Activated CD4-positive, alpha-beta T cell treated with anti-CD3 and anti-CD28 coated beads, Interleukin-2, amount 50 U/mL, for 24 hours (primary cell): Measurements from ENCODE around the gene PTGES.
"Not testable (repeated sequence)": the region's sequence is repeated elsewhere in the genome, so short reads cannot be mapped to it uniquely, and the experiment has no call there.

Experiments
- DNase-seq, 2 donors: peaks; one replicate each; pipeline ENCODE4 v3.0.0-alpha.2; 2020; ENCODE audit warnings: low read depth in 1 of 2, low spot score in 1 of 2

The PTGES gene, protein sequence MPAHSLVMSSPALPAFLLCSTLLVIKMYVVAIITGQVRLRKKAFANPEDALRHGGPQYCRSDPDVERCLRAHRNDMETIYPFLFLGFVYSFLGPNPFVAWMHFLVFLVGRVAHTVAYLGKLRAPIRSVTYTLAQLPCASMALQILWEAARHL

DNA sequence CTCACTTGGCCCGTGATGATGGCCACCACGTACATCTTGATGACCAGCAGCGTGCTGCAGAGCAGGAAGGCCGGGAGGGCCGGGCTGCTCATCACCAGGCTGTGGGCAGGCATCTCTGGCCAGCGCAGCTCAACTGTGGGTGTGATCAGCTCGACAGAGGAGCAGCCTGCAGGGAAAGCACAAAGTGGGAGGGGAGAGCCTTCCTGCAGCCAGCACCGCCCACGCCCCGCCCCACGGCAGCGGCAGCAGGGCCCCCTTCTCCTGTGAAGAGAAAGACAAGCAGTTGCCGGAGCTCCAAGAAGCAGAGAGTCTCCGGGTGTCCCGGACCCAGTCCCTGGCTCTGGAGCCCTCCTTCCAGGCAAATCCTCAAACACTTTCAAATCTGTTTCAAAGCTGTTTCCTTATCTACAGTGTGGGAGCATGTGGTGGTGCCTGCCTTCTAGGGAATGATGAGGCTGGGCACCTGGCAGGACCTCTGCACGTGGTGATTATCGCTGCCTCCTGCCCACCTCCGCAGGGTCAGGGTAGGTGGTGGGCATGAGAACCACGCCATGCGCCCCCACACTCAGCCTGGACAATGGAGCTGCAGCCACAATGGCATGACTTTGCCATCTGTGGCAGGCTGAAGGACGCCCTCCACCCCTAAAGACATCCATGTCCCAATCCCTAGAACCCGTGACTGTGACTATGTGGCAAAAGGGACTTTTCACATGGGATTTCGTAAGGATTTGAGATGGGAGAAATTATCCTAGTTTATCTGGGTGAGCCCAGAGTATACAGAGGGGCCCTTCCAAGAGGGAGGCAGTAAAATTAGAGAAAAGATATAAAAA is at the start of gene PTGES:
Gene PTGES (minus strand): TSS at position 143 of the 830 bp plus-strand sequence. CDS start 30 bp downstream, at position 113.
- peak in 1 of 2 donors; percentile 19 for DNase-seq

- DNase-seq = no peak
Observed at GRCh38 chr9:129801504-129801903, 48.7 kb upstream of the PTGES start.

DNA sequence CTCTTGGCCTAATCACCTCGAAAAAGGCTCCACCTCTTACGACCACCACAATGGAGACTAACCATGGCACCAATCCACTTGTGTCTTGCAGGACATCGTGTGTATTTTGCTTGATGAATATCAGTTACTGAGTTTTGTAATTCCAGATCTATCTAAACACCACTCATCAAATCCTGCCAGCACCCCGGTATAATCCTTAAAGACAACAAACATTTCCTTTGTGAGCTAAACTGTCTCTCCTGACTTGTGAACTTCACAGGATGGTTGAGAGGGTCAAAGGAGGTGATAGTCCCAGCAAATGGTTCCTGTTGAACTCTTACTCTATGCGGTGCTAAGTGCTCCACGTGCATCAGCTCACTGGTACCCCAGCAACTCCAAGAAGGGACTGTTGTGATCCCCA is 46.1 kb upstream of the PTGES start:
- DNase-seq = no peak

DNA sequence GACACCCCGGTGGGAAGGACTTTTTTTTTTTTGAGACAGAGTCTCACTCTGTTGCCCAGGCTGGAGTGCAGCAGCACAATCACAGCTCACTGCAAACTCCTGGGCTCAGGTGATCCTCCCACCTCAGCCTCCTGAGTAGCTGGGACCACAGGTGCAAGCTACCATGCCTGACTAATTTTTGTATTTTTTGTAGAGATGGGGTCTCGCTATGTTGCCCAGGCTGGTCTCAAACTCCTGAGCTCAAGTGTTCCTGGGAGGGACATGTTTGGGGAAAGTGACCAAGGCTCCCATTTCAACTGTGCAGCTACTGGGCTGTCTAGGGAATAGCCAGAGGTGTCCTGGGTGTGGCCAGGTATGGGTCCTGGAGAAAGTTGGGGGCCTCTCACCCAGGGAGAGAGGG is 43.2 kb upstream of the PTGES start:
- DNase-seq = not testable (repeated sequence)

GRCh38 chr9:129794549-129794948 is 41.7 kb upstream of the PTGES start:
- DNase-seq = no peak

GRCh38 chr9:129786481-129786880 is 33.6 kb upstream of the PTGES start:
- DNase-seq = no peak

DNA sequence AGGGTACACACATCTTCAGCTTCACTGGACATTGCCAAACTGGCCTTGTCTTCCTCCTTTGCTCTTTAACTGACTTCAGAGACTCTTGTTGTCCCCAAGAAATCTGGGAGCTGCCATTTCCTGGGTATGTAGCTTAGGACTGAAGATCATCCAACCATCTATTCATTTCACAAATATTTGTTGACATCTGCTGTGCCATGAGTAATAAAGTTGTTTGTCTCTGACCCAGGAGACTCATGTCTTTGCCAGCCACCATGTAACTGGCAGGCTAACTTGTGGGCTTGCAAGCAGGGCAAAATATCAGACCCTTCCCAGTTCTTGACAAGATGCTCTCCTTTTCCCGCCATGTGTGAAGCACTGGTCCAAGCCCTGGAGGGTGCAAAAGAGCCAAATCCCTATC is 33.0 kb upstream of the PTGES start:
- DNase-seq = no peak

DNA sequence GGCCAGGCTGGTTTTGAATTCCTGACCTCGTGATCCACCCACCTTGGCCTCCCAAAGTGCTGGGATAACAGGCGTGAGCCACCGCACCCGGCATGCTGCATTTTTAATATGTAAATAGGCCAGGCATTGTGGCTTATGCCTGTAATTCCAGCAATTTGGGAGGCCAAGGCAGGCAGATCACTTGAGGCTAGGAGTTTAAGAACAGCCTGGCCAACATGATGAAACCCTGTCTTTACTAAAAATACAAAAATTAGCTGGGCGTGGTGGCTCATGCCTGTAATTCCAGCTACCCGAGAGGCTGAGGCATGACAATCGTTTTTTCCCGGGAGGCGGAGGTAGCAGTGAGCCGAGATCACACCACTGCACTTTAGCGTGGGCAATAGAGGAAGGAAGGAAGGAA is 32.1 kb upstream of the PTGES start:
- not testable (repeated sequence) for DNase-seq

DNA sequence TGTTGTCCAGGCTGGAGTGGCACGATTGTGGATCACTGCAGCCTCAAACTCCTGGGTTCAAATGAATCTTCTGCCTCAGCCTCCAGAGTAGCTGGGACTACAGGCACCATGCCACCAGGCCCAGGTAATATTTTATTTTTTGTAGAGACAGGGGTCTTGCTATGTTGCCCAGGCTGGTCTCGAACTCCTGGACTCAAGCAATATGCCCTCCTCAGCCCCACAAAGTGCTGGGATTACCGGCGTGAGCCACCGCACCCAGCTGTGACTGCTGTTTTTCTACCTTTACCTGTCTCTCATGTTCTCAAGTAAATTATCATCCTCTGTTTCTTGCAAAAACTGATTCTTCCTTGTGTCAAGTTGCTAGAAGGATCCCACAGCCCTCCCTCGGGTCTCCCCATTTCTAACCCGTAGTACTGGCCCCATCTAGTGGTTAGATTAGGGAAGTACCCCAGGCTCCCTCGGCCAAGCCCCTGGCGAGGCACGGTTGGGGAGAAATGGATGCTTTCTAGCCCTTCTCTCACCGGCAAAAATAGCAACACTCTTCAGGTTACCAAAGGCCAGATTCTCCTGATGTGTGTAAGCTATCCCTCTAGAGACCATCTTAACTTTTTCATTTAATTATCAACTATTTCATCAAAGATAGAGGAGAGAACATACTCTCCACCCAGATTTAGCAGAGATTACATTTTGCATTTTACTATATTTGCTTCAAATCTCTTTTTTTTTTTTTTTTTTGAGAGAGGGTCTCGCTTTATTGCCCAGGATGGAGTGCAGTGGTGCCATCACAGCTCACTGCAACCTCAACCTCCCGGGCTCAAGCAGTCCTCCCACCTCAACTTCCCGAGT is 30.9 kb upstream of the PTGES start:
- peak; percentile 53 to 73 for DNase-seq

DNA sequence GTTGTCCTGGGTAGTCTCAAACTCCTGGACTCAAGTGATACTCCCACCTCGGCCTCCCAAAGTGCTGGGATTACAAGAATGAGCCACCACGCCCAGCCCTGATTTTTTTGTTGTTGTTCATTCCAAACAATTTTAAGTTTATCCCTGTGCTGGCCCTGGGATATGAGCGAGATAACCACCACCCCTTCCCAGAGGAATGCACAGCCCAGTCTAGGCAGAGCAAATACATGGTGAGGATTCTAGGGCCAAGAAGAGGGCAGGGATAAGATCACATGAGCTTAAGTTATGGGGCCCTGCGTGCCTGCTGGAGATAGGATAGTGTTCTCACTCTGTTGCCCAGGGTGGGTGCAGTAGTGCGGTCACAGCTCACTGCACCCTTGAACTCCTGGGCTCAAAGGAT is 29.1 kb upstream of the PTGES start:
- no peak for DNase-seq

GRCh38 chr9:129781131-129781530 is 28.3 kb upstream of the PTGES start:
- DNase-seq = no peak

- no peak for DNase-seq
Observed at GRCh38 chr9:129779560-129780190, 26.8 kb upstream of the PTGES start.

GRCh38 chr9:129778469-129778868 is 25.6 kb upstream of the PTGES start:
- DNase-seq = no peak

GRCh38 chr9:129777769-129778130 is 24.9 kb upstream of the PTGES start:
- no peak for DNase-seq

- peak in 1 of 2 donors; percentile 19 for DNase-seq
Observed at GRCh38 chr9:129776938-129777768, 24.3 kb upstream of the PTGES start.

DNA sequence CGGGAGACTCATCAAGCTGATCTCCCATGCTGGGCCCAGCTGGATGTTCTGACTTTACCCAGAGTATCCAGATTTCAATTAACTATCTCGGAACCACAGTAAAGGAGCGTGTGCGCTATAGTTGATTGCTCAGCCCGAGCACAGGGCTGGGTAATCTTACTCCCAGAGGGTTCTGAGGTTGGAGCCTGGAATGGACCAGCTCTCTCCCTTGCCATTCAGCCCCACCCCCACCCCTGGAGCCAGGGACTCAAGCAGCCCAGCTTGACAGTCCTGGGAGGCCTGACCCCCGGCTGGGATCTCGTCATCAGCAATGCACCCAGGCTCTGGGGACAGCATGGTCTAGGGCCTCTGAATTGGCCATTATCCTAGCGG is 23.7 kb upstream of the PTGES start:
- no peak for DNase-seq

DNA sequence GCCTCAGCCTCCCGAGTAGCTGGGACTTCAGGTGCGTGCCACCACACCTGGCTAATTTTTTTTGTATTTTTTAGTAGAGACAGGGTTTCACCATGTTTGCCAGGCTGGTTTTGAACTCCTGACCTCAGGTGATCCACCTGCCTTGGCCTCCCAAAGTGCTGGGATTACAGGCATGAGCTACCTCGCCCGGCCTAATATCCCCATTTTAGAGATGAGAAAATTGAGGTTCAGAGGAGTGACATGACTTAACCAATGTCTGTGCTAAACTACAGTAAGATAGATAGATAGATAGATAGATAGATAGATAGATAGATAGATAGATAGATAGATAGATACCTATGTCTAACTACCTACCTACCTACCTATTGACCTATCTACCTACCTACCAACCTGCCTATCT is 23.3 kb upstream of the PTGES start:
- not testable (repeated sequence) for DNase-seq

DNA sequence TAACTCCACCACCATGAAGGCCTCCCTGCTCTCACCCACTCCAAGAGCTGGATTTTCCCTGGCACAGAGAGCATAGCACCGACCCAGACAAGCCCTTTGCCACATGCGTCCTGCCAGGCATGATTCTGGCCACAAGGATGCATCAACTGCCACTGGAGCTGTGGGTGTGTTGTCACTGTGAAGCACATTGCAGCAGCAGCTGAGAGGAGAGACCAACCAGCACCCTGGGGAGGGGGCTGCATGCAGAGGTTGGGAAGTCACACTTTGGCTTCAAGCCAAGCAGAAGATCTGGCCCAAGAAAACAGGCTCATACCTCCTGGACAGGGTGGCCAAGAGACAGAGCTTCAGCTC is 22.6 kb upstream of the PTGES start:
- DNase-seq = no peak

DNA sequence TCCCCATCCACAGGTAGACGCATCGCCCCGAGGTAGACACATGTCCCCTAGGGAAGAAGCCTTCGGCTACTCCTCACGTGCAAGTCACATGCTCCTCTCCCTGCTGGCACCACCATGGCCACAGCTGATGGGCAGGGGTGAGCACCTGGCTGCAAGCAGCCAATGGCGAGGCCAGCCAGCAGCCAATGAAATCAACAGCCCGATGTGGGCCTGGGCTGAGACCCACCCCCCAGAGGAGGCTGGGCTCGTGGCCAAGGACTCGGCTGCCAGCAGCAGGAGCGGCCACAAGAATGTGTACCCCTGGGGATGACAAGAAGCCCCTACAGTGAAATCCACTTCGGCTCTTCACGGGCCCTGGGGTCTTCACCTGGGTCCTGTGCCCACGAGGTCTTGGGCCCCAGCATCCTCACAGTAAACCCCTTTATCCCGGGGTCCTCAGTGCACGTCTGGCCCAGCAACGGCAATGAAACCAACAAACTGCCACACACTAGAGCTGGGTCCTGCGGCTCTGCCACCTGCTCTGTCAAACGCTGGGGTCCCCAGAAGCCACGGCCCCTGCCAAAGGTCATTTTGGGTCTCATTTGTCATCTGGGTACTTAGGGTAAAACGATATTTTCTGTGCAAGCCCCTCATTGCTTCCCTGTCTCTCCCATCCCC is 22.1 kb upstream of the PTGES start:
- no peak for DNase-seq
